ENCODE data around the gene KLF2.
"Not testable (repeated sequence)": the region's sequence is repeated elsewhere in the genome, so short reads cannot be mapped to it uniquely, and the experiment has no call there.

KLF2 gene

DNA sequence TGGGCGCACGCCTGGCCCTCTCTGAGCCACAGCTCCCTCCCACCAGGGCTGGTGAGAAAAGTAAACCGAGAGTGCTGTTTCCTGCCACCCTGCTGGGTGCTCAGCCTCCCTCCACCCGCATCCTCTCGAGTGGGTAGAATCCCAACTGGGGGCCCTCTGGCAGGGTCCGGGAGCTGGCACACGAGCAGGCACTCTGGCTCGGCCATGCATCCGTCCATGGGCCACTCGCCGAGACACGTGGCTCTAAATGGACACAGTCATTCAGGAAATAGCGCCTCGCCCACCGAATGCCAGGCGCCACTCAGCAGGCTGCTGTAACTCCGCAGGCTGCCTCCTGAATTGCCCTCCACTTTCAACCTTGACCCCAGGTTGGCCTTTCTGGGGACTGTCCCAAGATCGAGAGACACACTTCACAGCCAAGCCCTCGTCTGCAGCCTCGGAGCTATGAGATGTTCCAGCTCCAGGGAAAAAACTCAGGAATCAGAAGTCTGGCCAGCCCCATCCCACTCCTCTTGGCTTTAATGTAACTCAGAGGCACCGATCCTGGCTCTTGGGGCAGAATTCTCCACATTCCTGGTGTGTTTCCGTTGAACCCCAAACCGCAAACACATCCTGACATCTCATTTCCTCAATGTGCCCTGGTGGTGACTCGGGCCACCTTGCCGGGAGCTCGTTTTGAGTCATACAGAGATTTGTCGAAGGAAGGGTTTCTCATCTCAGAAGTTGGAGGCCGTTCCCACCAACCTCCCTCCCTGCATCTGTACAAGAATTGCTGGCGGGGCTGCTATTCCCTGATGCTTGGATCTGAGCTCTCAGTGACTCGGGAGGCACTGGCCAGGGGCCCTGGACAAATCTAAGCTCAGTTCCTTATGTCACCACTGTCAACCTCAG lies 14.1 kb downstream of the KLF2 start:
- no peak for DNase-seq

DNA sequence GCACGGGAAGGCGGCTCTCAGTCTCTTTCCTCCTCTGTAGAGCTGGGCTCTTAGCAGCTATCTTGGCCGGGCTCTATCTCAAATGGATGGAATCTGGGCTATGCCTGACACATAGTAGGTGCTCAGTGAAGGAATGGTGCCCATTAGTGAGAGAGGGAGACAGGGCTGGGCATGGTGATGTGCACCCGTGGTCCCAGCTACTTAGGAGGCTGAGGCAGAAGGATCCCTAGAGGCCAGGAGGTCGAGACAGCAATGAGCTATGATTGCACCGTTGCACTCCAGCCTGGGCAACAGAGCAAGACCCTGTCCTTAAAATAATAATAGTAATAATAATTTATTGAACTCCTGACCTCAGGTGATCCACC lies 14.7 kb downstream of the KLF2 start:
- no peak for DNase-seq

DNA sequence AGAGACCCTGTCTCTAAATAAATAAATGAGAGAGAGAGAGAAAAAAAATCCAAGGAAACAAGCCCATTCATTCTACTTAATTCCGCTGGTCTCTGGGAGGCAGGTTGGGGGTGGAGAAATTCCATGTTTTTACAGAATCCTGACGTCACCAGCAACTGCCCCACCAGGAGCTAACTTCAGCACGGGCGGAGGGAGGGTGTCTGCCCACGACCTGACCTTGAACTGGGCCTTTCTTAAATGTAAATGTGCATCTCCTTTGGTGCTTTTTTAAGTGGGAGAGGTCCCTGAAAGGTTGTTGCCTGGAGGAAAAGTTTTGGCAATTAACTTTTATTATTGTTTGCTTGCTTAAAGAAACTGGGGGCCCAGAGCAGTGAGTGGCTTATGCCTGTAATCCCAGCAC lies 15.5 kb downstream of the KLF2 start:
- DNase-seq = no peak

DNA sequence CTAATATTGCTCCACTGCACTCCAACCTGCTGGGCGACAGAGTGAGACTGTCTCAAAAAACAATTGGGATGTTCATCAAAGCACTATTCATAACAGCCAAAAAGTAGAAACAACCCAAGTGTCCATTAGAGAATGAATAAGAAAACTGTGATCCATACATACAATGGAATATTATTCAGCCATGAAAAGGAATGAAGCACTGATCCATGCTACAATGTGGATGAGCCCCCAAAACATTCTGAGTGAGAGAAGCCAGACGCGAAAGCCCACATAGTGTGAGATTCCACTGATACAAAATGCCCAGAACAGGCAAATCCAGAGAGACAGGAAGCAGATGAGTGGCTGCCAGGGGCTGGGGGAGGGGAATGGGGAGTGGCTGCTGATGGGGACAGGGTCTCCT lies 16.0 kb downstream of the KLF2 start:
- DNase-seq = no peak

DNA sequence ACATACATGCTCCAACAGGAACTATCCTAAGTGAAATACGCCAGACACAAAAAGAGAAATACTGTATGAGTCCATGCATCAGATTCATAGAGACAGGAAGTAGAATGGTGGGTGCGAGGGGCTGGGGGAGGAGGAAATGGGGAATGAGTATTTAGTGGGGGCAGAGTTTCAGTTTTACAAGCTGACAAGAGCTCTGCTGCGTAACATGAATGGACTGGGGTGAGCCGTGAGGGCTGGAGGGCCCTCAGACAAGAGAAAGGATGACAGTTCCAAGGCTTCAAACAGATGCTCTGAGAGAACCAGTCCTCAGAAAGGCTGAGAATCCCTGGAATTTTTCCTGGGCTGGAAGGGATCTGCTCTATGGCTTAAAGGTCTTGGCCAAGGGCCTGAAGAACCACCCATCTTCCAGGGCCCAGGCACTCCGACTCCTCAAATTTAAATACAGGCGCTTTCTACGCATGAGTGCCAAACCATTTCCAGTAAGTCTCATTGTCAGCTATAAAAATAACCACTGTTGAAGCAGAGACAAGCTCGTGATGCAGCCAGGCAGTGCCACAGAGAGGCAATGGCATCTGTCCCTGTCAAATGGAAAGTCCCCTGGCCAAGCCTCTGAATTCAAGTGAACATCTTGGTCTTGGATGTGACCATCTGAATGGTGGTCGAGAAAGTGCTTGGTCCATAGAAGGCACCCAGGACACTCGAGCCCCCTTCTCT lies 17.5 kb downstream of the KLF2 start:
- DNase-seq = no peak

DNA sequence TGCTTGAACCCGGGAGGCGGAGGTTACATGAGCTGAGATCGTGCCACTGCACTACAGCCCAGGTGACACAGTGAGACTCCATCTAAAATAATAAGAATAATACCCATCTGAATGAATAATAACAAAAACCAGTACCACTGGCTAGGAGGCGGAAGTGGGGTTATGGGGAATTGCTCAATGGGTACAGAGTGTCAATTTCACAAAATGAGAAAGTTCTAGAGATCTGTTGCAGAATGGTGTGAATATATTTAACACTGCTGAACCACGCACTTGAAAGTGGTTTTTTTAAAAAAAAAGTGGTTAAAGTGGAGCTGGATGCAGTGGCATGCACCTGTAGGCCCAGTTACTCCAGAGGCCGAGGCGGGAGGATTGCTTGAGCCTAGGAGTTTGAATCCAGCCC lies 18.5 kb downstream of the KLF2 start:
- no peak for DNase-seq

DNA sequence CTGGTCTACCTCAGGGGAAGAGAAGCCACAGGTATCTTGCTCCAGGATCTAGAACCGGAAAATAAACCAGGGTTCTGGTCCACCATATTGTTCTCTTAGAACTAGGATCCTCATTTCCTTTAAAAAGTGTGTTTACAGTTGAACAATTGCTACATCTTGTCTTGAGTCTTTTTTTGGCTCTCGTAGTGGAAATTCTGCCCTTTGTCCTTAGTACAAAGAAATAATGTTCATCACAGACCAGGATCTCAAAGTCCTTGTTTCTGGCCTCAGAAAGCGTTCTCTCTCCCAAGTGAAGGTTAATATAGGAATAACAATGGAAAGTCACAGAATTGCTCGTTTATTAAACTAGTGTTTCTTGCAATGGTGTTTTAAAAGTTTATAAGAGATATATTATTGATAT lies 20.8 kb downstream of the KLF2 start:
- no peak for DNase-seq

DNA sequence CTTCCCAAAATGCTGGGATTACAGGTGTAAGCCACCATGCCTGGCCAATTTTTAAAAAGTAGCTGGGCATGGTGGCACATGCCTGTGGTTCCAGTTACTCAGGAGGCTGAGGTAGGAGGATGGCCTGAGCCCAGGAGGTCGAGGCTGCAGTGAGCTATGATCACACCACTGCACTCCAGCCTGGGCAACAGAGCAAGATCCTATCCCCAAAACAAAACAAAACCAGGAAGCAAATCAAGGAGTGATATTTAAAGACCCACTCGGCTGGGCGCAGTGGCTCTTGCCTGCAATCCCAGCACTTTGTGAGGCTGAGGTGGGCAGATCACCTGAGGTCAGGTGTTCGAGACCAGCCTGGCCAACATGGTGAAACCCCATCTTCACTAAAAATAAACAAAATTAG lies 22.5 kb downstream of the KLF2 start:
- DNase-seq = not testable (repeated sequence)

DNA sequence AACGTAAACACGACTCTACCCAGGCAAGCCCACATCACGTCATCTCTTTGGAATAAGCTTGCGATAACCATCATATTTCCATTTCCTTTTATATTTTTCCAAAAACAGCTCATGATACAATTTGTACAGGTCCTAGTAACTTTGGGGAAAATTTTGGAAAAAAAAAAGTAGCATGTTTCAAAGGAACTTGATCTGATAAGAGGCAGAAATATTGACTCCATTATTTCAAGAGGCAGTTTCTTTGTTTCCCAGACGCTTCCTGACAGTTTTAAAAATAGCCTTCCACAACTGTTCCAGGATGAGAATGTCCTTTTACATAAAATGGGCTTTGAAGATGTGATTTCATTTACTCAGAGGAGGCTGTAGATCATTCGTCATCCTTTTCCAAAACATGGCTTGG lies 23.1 kb downstream of the KLF2 start:
- DNase-seq = no peak

DNA sequence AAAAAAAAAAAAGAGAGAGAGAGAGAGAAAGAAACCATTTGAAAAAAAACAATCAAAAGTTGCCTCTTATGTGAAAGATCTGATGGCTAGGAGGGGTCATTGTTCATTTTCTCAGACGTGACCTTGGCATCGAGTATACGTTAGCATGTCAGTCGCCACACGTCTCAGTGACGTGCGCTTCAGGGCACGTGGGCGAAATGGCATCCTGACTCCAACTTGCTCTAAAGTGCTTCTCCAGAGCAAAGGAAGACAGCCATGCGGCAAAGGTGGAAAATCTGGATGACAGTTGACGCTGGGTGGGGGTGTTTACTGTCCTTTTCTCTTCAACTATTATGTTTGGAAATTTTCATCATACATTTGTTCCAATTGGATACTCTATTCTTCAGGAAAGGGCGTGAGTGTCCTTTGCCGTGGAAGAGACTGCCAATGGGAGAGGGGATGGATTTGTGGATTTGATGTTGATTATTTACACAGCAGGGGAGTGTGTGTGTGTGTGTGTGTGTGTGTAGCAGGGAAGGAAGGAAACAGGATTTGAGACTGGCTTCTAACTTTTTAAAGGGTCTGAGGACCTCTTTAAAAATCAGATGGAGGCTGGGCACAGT lies 25.0 kb downstream of the KLF2 start:
- DNase-seq = no peak

DNA sequence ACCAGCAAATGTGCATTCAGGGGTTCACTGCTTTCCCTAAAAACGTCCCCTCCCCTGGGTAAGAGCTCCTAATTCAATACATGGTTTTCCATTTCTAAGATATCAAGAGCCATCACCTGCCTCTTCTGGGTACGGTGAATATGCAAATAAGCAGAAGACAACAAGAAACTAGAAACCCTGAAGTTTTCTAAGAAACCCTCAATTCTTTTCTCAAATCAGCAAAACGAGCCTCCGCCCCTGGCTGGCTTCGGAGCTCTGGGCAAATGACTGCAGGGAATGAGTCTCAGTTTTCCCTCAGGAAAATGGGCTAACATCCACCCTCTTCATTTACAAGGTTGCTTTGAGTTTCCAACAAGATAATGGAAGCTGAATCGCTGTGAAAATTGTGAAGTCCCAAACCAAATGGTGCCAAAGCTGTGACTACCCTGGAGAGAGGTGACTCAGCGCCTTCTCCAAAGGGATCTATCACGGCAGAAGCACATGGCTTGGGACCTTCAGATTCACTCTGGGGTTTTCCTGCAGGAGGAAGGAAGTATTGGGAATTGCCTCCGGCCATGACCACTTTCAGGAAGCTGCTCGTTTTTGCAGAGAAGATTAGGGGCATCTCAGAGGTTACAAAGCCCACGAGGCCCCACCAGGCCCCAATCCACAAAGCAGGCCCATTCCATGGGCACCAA lies 26.6 kb downstream of the KLF2 start:
- DNase-seq = no peak

DNA sequence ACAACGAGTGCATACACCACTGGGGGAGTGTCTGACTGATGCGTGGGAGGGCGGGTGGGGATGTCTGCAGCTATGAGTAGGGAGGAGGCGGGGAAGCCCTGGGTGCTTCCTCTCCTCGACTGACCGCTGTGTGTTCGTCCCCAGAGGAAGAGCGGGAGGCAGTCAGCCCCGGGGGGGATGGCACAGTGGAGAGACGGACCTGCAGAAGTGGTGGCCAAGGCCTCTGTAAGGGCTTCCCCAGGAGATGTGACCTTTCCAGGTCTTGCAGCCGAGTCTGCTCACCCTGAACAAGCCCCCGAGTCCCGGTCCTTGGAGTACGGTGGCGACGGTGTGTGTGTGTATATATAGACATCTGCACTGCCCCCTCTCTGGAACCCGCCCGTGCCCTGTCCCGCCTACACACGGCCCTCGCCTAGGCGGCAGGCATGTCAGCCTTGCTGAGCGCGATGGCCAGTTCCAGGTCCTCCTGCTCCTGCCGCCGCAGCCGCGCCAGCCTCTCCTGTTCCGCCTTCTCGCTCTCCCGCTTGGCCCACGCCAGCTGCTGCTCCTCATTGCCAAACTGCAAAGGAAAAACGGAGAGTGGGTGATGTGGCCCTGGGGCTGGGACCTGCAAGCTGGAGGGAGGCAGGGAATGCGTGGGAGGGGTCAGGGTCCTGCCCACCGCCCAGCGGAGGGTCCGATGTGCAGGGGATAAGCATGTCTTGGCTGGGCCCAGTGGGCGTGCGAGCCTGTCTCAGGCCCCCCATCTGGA lies 30.8 kb downstream of the KLF2 start:
- DNase-seq = no peak

DNA sequence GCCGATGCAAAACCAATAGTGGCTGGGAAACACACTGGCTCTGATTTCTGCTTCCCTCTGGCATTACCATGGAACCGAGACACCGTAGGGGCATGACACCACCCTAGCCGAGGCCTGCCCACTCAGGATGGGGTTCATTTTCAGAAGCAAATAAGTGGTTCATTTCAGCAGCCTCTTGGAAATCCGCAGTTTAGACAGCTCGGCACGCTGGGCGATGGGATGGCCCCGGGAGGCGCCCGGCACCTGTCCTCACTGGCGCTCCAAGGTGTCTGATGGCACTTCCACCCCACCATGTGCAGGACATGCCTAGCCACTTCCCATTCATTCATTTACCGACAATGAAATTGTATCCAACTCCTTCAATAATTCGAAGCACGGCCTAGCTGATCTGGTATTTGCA lies 33.8 kb downstream of the KLF2 start:
- DNase-seq = no peak

DNA sequence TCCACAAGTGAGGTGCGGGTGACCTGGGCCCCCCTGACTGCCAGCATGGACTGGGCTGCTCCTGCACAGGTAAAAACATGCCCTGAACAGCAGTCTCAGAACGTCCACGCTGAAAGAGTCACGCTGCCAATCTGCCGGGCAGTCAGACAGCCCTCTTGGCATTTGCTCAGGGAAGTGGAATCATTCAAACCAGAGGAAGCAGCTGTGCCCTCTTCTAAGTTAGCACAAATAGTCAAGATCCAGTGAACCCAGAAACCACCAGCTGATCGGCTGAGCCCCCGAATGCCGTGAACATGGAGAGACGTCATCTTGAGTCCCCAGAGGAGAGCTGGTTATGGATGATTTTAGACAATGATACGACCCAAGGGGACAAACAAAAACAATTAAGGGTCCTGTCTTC lies 34.4 kb downstream of the KLF2 start:
- no peak for DNase-seq

DNA sequence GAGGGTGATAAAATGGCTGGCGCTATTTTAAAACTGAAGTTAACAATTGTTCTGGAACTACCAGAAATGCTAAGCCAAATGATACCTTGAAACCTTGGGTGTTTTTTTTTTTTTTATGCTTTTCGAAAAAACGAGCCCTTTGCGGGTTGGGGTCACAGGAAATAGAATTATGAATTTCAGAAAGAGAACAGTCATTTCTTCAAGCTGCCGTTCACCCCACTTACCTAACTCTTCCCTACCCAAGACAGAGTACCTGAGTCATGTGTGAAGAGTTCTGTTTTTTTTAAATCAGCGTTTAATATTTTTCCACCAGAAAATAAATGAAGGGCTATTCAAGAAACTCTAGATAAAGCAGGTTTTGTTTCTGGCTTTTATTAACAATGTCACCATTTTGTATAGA lies 35.3 kb downstream of the KLF2 start:
- DNase-seq = no peak

DNA sequence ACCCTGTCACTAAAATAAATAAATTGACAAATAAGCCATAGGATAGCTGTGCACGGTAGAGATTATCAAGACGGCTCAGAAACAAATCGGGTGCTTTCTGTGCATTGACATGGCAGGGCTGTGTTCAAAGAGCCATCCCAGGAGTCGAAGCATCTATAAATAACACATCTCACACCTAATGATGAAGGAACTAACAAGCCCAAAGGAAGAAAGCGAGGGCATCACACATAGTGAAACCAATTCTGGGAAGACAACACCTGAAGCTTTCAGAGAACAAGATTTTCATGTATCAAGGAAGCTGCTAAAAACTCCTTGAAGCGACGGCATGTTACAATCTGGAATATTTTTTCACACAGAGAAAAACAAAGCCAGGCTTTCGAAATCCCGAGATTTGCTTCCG lies 36.1 kb downstream of the KLF2 start:
- DNase-seq = no peak

DNA sequence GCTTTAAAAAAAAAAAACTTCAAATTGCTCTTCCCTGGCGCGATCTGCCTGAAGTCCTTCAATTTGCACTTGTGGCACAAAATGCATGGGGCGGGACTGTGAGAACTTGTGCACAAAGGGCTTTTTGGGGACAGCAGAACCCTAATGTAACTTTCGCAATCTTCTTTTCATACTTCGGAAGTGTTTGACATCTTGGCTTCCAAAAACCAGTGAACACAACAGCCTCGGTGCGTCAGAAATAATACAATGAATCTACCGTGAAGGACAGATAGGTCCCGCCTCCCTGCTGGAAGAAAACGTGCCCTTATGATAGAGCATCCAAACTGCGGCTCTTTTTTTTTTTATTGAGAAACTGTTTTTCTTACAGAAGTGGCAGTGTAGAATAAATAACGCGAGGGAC lies 36.6 kb downstream of the KLF2 start:
- DNase-seq = no peak

DNA sequence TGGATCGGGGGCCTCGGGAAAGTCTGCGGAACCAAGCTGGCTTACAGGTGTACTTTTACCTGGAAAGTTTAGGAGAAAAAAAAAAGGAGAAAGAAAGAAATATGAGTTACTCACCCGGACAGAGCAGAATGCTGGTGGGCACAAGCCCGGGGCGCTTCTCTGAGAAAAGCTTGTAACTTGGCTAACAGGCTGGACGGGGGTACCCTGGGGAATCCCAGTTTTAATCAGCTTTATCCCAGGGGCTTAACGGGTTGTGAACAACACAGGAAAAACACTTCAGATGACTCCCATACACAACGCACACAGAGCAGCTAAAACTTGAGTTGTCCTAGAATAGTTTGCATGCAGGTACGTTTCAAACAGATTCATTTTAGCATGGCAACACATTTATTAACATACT lies 37.3 kb downstream of the KLF2 start:
- no peak for DNase-seq

DNA sequence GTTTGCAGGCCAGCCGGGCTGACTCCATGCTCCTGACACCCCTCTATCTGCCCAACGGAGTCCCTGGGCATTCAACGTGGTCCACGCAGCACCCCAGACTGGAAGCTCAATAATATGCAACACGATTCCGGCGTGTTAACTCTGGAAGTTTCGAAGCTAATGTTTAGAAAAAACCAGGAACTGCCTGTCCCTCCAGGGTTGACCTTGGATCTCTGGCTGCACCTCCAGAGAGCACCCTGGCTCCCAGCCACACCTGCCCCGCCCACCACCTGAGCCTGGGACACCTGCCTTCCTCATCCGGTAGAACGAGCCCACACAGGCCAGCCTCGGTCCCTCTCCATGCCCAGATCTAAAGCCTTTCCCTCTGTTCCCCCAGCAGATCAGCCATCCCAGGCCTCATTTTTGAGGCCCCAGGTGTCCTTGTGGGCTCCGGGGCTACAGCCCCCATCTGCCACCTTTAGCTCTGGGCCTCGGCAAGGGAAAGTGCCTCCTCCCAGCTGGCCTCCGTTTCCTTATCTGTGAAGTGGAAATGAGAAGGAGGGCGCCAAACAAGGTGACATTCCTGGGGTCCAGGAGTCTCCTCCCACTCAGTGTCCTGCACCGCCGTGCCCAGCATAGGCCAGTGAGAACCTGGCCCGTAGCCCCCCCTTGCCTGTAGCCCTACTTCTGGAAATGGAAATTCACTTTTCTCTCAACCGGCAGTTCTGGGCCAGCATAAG lies 38.7 kb downstream of the KLF2 start:
- DNase-seq = no peak

DNA sequence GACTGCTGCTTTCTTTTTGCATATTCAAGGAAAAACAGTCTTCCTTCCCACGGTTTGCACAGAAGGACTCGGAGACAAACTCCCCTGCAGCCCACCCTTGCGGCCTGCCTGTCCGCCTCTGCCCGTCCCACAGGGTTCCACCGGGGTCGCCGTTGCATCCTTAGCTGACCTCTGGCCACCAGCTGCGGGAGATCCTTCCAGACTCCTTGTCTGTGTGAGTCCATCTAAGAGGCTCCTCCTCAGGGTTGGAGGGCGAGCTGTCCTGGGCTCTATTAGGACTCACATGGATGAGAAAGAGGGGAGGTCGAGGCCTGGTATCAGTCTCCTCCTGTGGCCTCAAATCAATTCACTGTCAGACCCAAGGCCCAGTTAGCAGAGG lies 39.2 kb downstream of the KLF2 start:
- DNase-seq = no peak

DNA sequence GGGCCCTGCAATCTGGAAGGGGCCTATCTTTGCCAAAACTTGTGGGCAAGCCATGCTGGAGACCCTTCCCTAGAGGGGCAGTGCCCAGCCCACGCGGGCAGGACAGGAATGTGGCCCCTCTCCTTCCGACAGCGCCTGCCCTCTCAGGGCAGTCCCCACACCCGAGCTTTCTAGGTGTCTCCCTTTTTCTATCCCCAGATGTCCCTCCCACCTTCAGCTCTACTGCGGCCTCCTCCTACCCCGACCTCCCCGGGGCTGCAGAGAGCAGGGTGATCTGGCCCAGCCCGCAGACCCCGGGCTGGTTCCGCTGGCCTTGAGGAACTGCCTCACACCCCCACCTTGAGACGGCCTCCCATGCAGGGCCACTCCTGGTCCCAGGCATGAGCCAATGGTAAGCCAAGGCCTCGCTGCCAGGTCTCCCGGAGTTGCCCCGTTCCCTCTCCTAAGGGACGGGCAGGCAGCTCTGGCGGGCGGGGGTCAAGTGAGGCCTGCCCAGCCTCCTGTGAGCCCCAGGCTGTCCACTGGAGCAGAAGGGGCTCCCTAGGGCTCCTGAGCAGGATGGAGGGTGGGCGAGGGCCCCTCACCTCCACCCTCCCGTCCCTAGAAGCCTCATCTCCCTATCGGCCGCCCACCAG lies 39.7 kb downstream of the KLF2 start:
- no peak for DNase-seq

Data from NCI-H1694 treated with DMSO at 0.1 percent for 48 hours (cell line).